Neural crest cell (in vitro differentiated cells): Measurements from ENCODE around the gene SEC24A. TPM values are rescaled to one million over a fixed set of nuclear protein-coding genes. Genes with fewer than 3 reads are reported as not detected.
"Not testable (repeated sequence)": the region's sequence is repeated elsewhere in the genome, so short reads cannot be mapped to it uniquely, and the experiment has no call there.

Source experiments
- DNase-seq: peaks from one replicate; pipeline ENCODE4 v3.0.0; 2021; ENCODE audit warnings: low read depth, mixed read lengths, low spot score
- H3K27ac Mint-ChIP-seq: one replicate; pipeline ENCODE4 v1.8.0; 2021; ENCODE audit warnings: mild to moderate bottlenecking, mixed read lengths; ENCODE audit not compliant: unreplicated experiment
- H3K27me3 Mint-ChIP-seq: 2 replicates; pipeline ENCODE4 v1.8.0; 2021; ENCODE audit warnings: low read depth, mild to moderate bottlenecking, mixed read lengths
- H3K36me3 Mint-ChIP-seq: 2 replicates; pipeline ENCODE4 v1.8.0; 2021; ENCODE audit warnings: low read depth, mild to moderate bottlenecking, mixed read lengths
- H3K4me1 Mint-ChIP-seq: 2 replicates; pipeline ENCODE4 v1.8.0; 2021; ENCODE audit warnings: mixed read lengths
- H3K4me3 Mint-ChIP-seq: one replicate; pipeline ENCODE4 v1.8.0; 2021; ENCODE audit warnings: mild to moderate bottlenecking, mixed read lengths
- H3K9me3 Mint-ChIP-seq: 2 replicates; pipeline ENCODE4 v1.8.0; 2021; ENCODE audit warnings: mixed read lengths
- CTCF ChIP-seq: fragments of 200-600 bp; sonication (generic); conservative IDR thresholded peaks from 2 replicates; pipeline ENCODE4 v1.5.0; 2021; ENCODE audit warnings: antibody characterized with exemption, mild to moderate bottlenecking
- total RNA-seq: library from RNA; stranded (reverse); gene quantifications from 2 replicates; pipeline ENCODE4 v1.2.1, GENCODE V29; 2021

Gene SEC24A
- total RNA-seq, 1 donor from 2014 or later, result 21.6 TPM

- no peak for TF ChIP-seq CTCF
- H3K36me3 Mint-ChIP-seq, result peaks cover 7% of the 10 kb centered on the region
- H3K27ac Mint-ChIP-seq, result no peak overlapping the region
- DNase-seq, result no peak
- no peaks in the 10 kb centered on the region for H3K4me1 Mint-ChIP-seq
- no peaks in the 10 kb centered on the region for H3K9me3 Mint-ChIP-seq
- no peaks in the 10 kb centered on the region for H3K27me3 Mint-ChIP-seq
- H3K4me3 Mint-ChIP-seq, result no peak overlapping the region
Observed at GRCh38 chr5:134620634-134621033, 28.0 kb upstream of the SEC24A start.

GRCh38 chr5:134625559-134625958, 23.0 kb upstream of the SEC24A start:
- Mint-ChIP-seq H3K27me3 (no peaks in the 10 kb centered on the region), H3K36me3 (no peaks in the 10 kb centered on the region), H3K27ac (no peak overlapping the region), H3K4me3 (no peak overlapping the region), H3K4me1 (no peaks in the 10 kb centered on the region), H3K9me3 (no peaks in the 10 kb centered on the region)
- no peak for TF ChIP-seq CTCF
- DNase-seq, result no peak

DNA sequence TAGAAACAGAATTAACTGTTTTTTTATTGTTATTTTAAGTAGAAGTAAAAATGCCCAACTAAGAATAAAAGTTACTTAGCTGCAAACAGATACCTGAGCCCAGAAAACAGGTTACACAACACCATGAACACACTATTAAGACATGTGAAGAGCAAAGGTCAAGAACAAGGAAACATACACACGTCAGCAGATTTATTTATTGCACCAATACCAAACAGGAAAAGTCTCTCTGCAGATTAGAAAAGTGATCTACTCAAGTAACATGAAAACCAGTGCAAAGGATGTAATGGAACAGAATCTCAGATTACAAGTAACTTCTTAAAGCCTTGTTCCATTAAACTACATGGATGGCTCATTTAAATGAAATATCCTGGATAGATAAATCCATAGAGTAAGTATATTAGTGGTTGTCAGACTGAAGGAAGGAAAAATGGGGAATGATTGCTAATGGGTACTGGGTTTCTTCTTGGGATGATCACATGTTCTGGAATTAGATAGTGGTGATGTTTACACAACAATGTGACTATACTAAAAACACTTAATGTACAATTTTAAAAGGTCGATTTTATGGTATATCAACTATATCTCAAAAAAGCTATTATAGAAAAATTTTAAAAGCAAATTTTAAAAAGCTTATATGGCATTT, 22.1 kb upstream of the SEC24A start:
- H3K36me3 Mint-ChIP-seq, result no peaks in the 10 kb centered on the region
- no peak for DNase-seq
- no peak overlapping the region for H3K27ac Mint-ChIP-seq
- no peaks in the 10 kb centered on the region for H3K27me3 Mint-ChIP-seq
- H3K4me1 Mint-ChIP-seq, result peaks cover 4% of the 10 kb centered on the region
- no peak for TF ChIP-seq CTCF
- no peaks in the 10 kb centered on the region for H3K9me3 Mint-ChIP-seq
- H3K4me3 Mint-ChIP-seq, result peak overlapping the region; percentile 7

- Mint-ChIP-seq H3K27ac (no peak overlapping the region), H3K9me3 (no peaks in the 10 kb centered on the region), H3K36me3 (no peaks in the 10 kb centered on the region), H3K4me3 (peak overlapping the region; percentile 61), H3K4me1 (peaks cover 6% of the 10 kb centered on the region), H3K27me3 (no peaks in the 10 kb centered on the region)
- DNase-seq, result no peak
- no peak for TF ChIP-seq CTCF
Observed at GRCh38 chr5:134634227-134634626, 14.4 kb upstream of the SEC24A start.

DNA sequence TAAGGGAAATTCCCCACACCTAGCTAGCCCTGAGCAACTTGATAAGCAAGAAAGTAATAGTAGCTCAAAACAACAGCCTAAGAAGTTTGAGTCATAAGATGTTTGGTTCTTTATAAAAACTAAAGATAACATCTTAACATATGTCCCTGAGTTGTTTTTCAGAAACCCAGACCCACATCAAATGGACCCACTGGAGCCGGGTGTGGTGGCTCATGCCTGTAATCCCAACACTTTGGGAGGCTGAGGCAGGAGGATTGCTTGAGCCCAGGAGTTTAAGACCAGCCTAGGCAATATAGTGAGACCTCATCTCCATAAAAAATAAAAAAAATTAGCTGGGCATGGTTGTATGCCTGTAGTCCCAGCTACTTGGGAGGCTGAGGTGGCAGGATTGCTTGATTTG, 13.2 kb upstream of the SEC24A start:
- H3K9me3 Mint-ChIP-seq, H3K4me1 Mint-ChIP-seq, H3K36me3 Mint-ChIP-seq, DNase-seq, H3K27me3 Mint-ChIP-seq, H3K27ac Mint-ChIP-seq: not testable (repeated sequence)
- peak overlapping the region; percentile 52 for H3K4me3 Mint-ChIP-seq

DNA sequence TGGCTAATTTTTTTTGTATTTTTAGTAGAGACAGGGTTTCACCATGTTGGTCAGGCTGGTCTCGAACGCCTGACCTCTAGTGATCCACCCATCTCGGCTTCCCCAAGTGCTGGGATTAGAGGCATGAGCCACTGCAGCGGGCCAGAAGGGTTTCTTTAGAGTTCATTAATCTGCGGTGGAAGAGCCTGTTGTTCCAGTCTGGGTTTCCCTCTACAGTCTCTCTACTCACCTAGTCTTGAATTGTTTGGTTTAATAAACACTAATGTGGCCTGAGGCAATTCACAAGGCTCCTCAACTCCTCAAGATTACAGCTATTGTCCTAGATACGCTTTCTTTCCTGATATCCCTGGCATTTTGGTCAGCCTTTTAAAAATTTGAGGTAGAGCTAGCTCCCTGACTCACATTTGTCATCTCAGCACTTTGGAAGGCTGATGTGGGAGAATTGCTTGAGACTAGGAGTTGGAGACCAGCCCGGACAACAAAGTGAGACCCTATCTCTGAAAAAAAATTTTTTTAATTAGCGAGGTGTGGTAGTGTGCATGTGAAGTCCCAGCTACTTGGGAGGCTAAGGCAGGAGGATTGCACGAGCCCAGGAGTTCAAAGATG, 11.4 kb upstream of the SEC24A start:
- H3K4me3 Mint-ChIP-seq, result no peak overlapping the region
- H3K36me3 Mint-ChIP-seq, result no peaks in the 10 kb centered on the region

More for the DNA sequence above, 11.4 kb upstream of the SEC24A start:
- Mint-ChIP-seq H3K27ac (no peak overlapping the region), H3K27me3 (no peaks in the 10 kb centered on the region), H3K4me1 (no peaks in the 10 kb centered on the region), H3K9me3 (no peaks in the 10 kb centered on the region)
- TF ChIP-seq CTCF, result no peak
- no peak for DNase-seq
